ENCODE data around the gene DCTPP1.

Gene DCTPP1

GRCh38 chr16:30443631-30444030 lies 13.8 kb upstream of the DCTPP1 start:
- H3K14ac ChIP-seq (ENCODE audit: low read length), result no peak overlapping the region
- H2AK5ac ChIP-seq (ENCODE audit: low read depth, low read length), result no peak overlapping the region
- H3K27me3 ChIP-seq (ENCODE audit: control insufficient read depth in 3 of 3, insufficient read depth in 3 of 3, low read depth in 1 of 3, low read length in 3 of 3), result no peaks in the 10 kb centered on the region
- H3K23ac ChIP-seq (ENCODE audit: low read depth, low read length, poor library complexity), result no peak overlapping the region
- no peak overlapping the region for H2BK120ac ChIP-seq (ENCODE audit: low read depth, low read length)
- H3K27ac ChIP-seq (replicated peaks; ENCODE audit: low read length), result no peak overlapping the region
- H2BK5ac ChIP-seq (ENCODE audit: low read length), result no peak overlapping the region
- H3K4me1 ChIP-seq (ENCODE audit: control insufficient read depth in 2 of 2, insufficient read depth in 1 of 2, low read depth in 1 of 2, low read length in 2 of 2), result peaks cover 7 to 8% of the 10 kb centered on the region in 2 donors
- peaks cover 4% of the 10 kb centered on the region for H3K79me1 ChIP-seq (ENCODE audit: low read depth, low read length)
- no peak overlapping the region for H4K91ac ChIP-seq (ENCODE audit: low read depth, low read length, poor library complexity)
- no peak overlapping the region for H2BK12ac ChIP-seq (ENCODE audit: low read length)
- WGBS, 2 donors (ENCODE audit: extremely low coverage in 2 of 2, insufficient read length in 2 of 2, insufficient replicate concordance in 1 of 2), result no CpG with 5 or more reads among the region's 2 CpGs
- H2AFZ ChIP-seq (ENCODE audit: low read length), result no peak overlapping the region
- no peak overlapping the region for H3K18ac ChIP-seq (ENCODE audit: low read length)
- H3K9ac ChIP-seq (ENCODE audit: low read depth, low read length, poor library complexity), result no peak overlapping the region
- H3K4ac ChIP-seq (ENCODE audit: low read length), result no peak overlapping the region
- peaks cover 4 to 19% of the 10 kb centered on the region in 2 donors for H3K9me3 ChIP-seq (replicated peaks in 1 of 2; ENCODE audit: control insufficient read depth in 2 of 2, insufficient read depth in 1 of 2, low read depth in 1 of 2, low read length in 2 of 2)
- no peak overlapping the region for H3K4me3 ChIP-seq (ENCODE audit: low read length in 2 of 2)
- peaks cover 6 to 20% of the 10 kb centered on the region in 2 donors for H3K36me3 ChIP-seq (replicated peaks in 1 of 2; ENCODE audit: control insufficient read depth in 2 of 2, insufficient read depth in 2 of 2, low read length in 2 of 2)
- no peak overlapping the region for H4K8ac ChIP-seq (ENCODE audit: low read depth, low read length)
- H2BK15ac ChIP-seq (ENCODE audit: low read length), result no peak overlapping the region
- no peak for DNase-seq (ENCODE audit: low spot score)
- H3K4me2 ChIP-seq (ENCODE audit: insufficient read depth, low read length, poor library complexity, severe bottlenecking), result no peak overlapping the region

DNA sequence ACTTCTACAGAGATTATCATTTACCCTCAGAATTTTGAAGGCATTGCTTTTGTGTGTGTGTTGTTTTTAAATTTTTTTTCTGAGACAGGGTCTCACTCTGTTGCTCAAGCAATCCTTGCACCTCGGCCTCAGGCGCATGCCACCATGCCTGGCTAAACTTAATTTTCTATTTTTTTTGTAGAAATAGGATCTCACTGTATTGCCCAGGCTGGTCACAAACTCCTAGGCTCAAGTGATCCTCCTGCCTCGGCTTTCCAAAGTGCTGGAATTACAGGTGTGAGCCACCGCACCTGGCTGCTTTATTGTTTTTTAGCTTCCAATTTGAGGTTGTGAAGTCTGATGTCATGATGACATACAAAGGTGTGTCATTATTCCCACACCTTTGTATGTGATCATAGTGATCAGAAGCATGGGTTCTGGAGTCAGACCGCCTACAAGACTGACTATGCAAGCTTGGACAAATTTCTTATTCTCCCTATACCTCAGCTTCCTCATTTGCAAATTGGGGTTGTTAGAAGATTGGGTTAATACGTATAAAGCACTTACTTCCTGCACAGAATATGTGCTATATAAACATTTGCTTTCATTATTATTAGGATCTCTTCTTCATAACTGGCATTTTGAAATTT lies 10.0 kb upstream of the DCTPP1 start:
- H3K27me3 ChIP-seq (ENCODE audit: control insufficient read depth in 3 of 3, insufficient read depth in 3 of 3, low read depth in 1 of 3, low read length in 3 of 3), result peaks cover 0 to 6% (median 0%) of the 10 kb centered on the region in 3 experiments
- H3K4ac ChIP-seq (ENCODE audit: low read length), result no peak overlapping the region
- H3K4me1 ChIP-seq (ENCODE audit: control insufficient read depth in 2 of 2, insufficient read depth in 1 of 2, low read depth in 1 of 2, low read length in 2 of 2), result peaks cover 2 to 5% of the 10 kb centered on the region in 2 donors
- H2AFZ ChIP-seq (ENCODE audit: low read length), result no peak overlapping the region
- H2BK15ac ChIP-seq (ENCODE audit: low read length), result no peak overlapping the region
- H3K9ac ChIP-seq (ENCODE audit: low read depth, low read length, poor library complexity), result no peak overlapping the region
- H4K91ac ChIP-seq (ENCODE audit: low read depth, low read length, poor library complexity), result no peak overlapping the region
- H2BK120ac ChIP-seq (ENCODE audit: low read depth, low read length), result no peak overlapping the region
- H3K18ac ChIP-seq (ENCODE audit: low read length), result no peak overlapping the region
- H2BK12ac ChIP-seq (ENCODE audit: low read length), result no peak overlapping the region
- no peak overlapping the region for H2AK5ac ChIP-seq (ENCODE audit: low read depth, low read length)
- no peak overlapping the region for H3K4me2 ChIP-seq (ENCODE audit: insufficient read depth, low read length, poor library complexity, severe bottlenecking)
- no peak overlapping the region for H4K8ac ChIP-seq (ENCODE audit: low read depth, low read length)
- peaks cover under 1% of the 10 kb centered on the region for H3K79me1 ChIP-seq (ENCODE audit: low read depth, low read length)
- H3K36me3 ChIP-seq (replicated peaks in 1 of 2; ENCODE audit: control insufficient read depth in 2 of 2, insufficient read depth in 2 of 2, low read length in 2 of 2), result peaks cover 6 to 19% of the 10 kb centered on the region in 2 donors
- H3K4me3 ChIP-seq (ENCODE audit: low read length in 2 of 2), result no peak overlapping the region
- H3K27ac ChIP-seq (replicated peaks; ENCODE audit: low read length), result no peak overlapping the region
- no peak overlapping the region for H3K14ac ChIP-seq (ENCODE audit: low read length)
- no peak for DNase-seq (ENCODE audit: low spot score)
- H3K9me3 ChIP-seq (replicated peaks in 1 of 2; ENCODE audit: control insufficient read depth in 2 of 2, insufficient read depth in 1 of 2, low read depth in 1 of 2, low read length in 2 of 2), result peaks cover 2 to 18% of the 10 kb centered on the region in 2 donors
- no peak overlapping the region for H3K23ac ChIP-seq (ENCODE audit: low read depth, low read length, poor library complexity)
- no peak overlapping the region for H2BK5ac ChIP-seq (ENCODE audit: low read length)
- no CpG with 5 or more reads among the region's 6 CpGs for WGBS, 2 donors (ENCODE audit: extremely low coverage in 2 of 2, insufficient read length in 2 of 2, insufficient replicate concordance in 1 of 2)

DNA sequence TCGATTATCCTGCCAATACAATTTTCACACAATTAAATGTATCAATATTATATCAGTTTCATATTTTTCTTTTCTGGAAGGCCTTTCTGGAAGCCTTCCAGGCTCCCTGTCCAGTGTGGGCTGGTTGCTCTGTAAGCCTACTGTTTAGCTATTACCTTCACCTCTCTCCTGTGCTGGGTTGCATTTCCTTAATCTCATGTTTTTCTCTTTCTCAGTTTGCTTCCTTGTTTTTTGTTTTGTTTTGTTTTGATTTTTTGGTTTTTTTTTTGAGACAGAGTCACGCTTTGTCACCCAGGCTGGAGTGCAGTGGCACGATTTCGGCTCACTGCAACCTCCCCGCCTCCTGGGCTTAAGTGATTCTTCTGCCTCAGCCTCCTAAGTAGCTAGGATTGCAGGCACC lies 9.0 kb upstream of the DCTPP1 start:
- H4K91ac ChIP-seq (ENCODE audit: low read depth, low read length, poor library complexity), result no peak overlapping the region
- H3K27ac ChIP-seq (replicated peaks; ENCODE audit: low read length), result no peak overlapping the region
- no peak overlapping the region for H3K4ac ChIP-seq (ENCODE audit: low read length)
- H3K4me2 ChIP-seq (ENCODE audit: insufficient read depth, low read length, poor library complexity, severe bottlenecking), result no peak overlapping the region
- no peak overlapping the region for H2BK12ac ChIP-seq (ENCODE audit: low read length)
- no peaks in the 10 kb centered on the region for H3K4me1 ChIP-seq (ENCODE audit: control insufficient read depth in 2 of 2, insufficient read depth in 1 of 2, low read depth in 1 of 2, low read length in 2 of 2)
- H3K27me3 ChIP-seq (ENCODE audit: control insufficient read depth in 3 of 3, insufficient read depth in 3 of 3, low read depth in 1 of 3, low read length in 3 of 3), result peaks cover 0 to 10% (median 0%) of the 10 kb centered on the region in 3 experiments
- H3K4me3 ChIP-seq (ENCODE audit: low read length in 2 of 2), result no peak overlapping the region
- H3K9me3 ChIP-seq (replicated peaks in 1 of 2; ENCODE audit: control insufficient read depth in 2 of 2, insufficient read depth in 1 of 2, low read depth in 1 of 2, low read length in 2 of 2), result peaks cover 0 to 8% of the 10 kb centered on the region in 2 donors
- H3K9ac ChIP-seq (ENCODE audit: low read depth, low read length, poor library complexity), result no peak overlapping the region
- no peak overlapping the region for H2AK5ac ChIP-seq (ENCODE audit: low read depth, low read length)
- WGBS, 2 donors (ENCODE audit: extremely low coverage in 2 of 2, insufficient read length in 2 of 2, insufficient replicate concordance in 1 of 2), result no CpG with 5 or more reads among the region's 5 CpGs
- no peak overlapping the region for H2BK120ac ChIP-seq (ENCODE audit: low read depth, low read length)
- no peak overlapping the region for H3K18ac ChIP-seq (ENCODE audit: low read length)
- no peak overlapping the region for H2BK5ac ChIP-seq (ENCODE audit: low read length)
- H3K14ac ChIP-seq (ENCODE audit: low read length), result no peak overlapping the region
- no peak overlapping the region for H2BK15ac ChIP-seq (ENCODE audit: low read length)
- H3K36me3 ChIP-seq (replicated peaks in 1 of 2; ENCODE audit: control insufficient read depth in 2 of 2, insufficient read depth in 2 of 2, low read length in 2 of 2), result peaks cover 3 to 9% of the 10 kb centered on the region in 2 donors
- H3K79me1 ChIP-seq (ENCODE audit: low read depth, low read length), result no peaks in the 10 kb centered on the region
- H2AFZ ChIP-seq (ENCODE audit: low read length), result no peak overlapping the region
- no peak for DNase-seq (ENCODE audit: low spot score)
- no peak overlapping the region for H4K8ac ChIP-seq (ENCODE audit: low read depth, low read length)
- no peak overlapping the region for H3K23ac ChIP-seq (ENCODE audit: low read depth, low read length, poor library complexity)

DNA sequence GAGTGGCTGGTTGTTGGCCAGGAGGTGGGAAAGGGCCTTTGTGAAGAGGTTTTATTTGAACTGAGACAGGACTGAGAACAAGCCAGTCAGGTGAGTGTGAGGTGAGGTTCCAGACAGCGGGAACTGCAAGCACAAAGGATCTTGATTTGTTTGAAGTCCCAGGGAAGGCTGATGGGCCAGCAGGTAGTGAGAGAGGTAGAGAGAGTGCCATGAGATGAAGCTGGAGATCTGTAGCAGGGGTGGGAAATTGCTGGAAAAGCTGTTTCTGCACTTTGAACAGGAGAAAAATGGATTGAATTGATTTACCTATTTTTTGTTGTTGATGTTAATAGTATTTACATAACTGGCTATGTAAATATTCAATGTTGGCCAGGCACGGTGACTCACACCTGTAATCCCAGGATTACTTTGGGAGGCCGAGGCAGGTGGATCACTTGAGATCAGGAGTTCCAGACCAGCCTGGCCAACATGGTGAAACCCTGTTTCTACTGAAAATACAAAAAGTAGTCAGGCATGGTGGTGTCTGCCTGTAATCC lies 7.7 kb upstream of the DCTPP1 start:
- no peak overlapping the region for H4K91ac ChIP-seq (ENCODE audit: low read depth, low read length, poor library complexity)
- no peak overlapping the region for H2AFZ ChIP-seq (ENCODE audit: low read length)
- H3K79me1 ChIP-seq (ENCODE audit: low read depth, low read length), result no peaks in the 10 kb centered on the region
- no peak overlapping the region for H3K14ac ChIP-seq (ENCODE audit: low read length)
- H2BK15ac ChIP-seq (ENCODE audit: low read length), result no peak overlapping the region
- no peak overlapping the region for H2BK120ac ChIP-seq (ENCODE audit: low read depth, low read length)
- peaks cover 0 to 10% (median 0%) of the 10 kb centered on the region in 3 experiments for H3K27me3 ChIP-seq (ENCODE audit: control insufficient read depth in 3 of 3, insufficient read depth in 3 of 3, low read depth in 1 of 3, low read length in 3 of 3)
- no peak overlapping the region for H3K23ac ChIP-seq (ENCODE audit: low read depth, low read length, poor library complexity)
- no peak overlapping the region for H4K8ac ChIP-seq (ENCODE audit: low read depth, low read length)
- DNase-seq (ENCODE audit: low spot score), result no peak
- H3K4me2 ChIP-seq (ENCODE audit: insufficient read depth, low read length, poor library complexity, severe bottlenecking), result no peak overlapping the region
- no peak overlapping the region for H3K18ac ChIP-seq (ENCODE audit: low read length)
- no peak overlapping the region for H3K27ac ChIP-seq (replicated peaks; ENCODE audit: low read length)
- H3K9ac ChIP-seq (ENCODE audit: low read depth, low read length, poor library complexity), result no peak overlapping the region
- no peaks in the 10 kb centered on the region for H3K9me3 ChIP-seq (replicated peaks in 1 of 2; ENCODE audit: control insufficient read depth in 2 of 2, insufficient read depth in 1 of 2, low read depth in 1 of 2, low read length in 2 of 2)
- H2BK5ac ChIP-seq (ENCODE audit: low read length), result no peak overlapping the region
- no peak overlapping the region for H3K4me3 ChIP-seq (ENCODE audit: low read length in 2 of 2)
- H3K4ac ChIP-seq (ENCODE audit: low read length), result no peak overlapping the region
- no peaks in the 10 kb centered on the region for H3K36me3 ChIP-seq (replicated peaks in 1 of 2; ENCODE audit: control insufficient read depth in 2 of 2, insufficient read depth in 2 of 2, low read length in 2 of 2)
- H2BK12ac ChIP-seq (ENCODE audit: low read length), result no peak overlapping the region
- no CpG with 5 or more reads among the region's 3 CpGs for WGBS, 2 donors (ENCODE audit: extremely low coverage in 2 of 2, insufficient read length in 2 of 2, insufficient replicate concordance in 1 of 2)
- H2AK5ac ChIP-seq (ENCODE audit: low read depth, low read length), result no peak overlapping the region
- H3K4me1 ChIP-seq (ENCODE audit: control insufficient read depth in 2 of 2, insufficient read depth in 1 of 2, low read depth in 1 of 2, low read length in 2 of 2), result no peaks in the 10 kb centered on the region

Data from neuronal stem cell (in vitro differentiated cells).